CD4-positive, alpha-beta T cell treated with Interleukin-21 for 1 hour (primary cell): ENCODE results near the gene ENTREP1.
"Not testable (repeated sequence)": the region's sequence is repeated elsewhere in the genome, so short reads cannot be mapped to it uniquely, and the experiment has no call there.

Experiments
- DNase-seq: peaks from one replicate; pipeline ENCODE4 v3.0.0-alpha.2; 2020

ENTREP1 gene, protein sequence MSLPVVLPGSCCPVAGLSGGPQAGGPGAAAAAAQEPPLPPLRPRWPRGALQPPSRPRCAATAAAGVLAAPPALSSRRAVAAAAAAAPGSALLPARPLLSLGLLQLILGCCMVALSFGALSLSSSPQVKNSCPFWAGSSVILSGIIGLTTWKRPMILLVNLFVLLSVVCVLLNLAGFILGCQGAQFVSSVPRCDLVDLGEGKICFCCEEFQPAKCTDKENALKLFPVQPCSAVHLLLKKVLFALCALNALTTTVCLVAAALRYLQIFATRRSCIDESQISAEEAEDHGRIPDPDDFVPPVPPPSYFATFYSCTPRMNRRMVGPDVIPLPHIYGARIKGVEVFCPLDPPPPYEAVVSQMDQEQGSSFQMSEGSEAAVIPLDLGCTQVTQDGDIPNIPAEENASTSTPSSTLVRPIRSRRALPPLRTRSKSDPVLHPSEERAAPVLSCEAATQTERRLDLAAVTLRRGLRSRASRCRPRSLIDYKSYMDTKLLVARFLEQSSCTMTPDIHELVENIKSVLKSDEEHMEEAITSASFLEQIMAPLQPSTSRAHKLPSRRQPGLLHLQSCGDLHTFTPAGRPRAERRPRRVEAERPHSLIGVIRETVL

DNA sequence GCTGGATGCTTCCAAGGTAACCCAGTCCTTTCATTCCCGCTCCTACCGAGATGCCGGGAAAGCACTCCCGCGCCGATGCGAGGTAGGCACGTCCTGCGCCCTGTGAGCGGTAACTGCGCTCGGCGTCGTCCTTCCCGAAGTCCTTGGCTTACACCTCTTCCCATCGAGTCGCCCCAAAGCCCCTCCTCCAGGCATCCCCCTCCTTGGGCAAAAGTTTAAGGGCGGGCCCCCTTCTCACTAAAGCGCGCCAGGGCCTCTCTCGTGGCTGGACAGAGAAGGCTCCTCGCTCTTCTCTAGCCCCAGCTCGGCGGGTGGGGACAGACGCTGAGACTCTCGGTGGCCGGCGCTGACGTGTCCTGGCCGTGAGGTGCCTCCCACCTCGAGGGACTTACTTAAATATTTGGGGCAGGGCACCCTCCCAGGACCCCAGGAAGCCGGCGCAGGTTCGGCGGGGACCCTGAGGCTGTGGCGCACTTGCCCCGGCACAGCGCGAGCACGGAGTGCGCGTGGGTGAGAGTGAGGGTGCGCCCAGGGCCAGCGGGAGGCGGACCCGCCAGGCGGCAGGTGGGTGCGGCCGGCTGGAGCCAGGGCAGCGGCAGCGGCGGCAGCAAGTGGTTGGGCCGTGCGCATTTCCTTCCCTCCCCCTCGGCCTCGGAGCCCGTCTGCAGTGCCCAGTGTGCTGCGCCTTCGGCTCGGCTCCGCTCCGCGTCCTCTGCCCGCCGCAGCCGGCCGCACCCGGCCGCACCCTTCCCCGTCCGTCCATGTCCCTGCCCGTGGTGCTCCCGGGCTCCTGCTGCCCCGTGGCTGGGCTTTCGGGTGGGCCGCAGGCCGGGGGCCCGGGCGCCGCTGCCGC lies at the start of gene ENTREP1:
Gene ENTREP1, plus strand, starts transcription at position 667 of the 853 bp plus-strand sequence. Its CDS starts 95 bp downstream, at position 762.
- no peak for DNase-seq

DNA sequence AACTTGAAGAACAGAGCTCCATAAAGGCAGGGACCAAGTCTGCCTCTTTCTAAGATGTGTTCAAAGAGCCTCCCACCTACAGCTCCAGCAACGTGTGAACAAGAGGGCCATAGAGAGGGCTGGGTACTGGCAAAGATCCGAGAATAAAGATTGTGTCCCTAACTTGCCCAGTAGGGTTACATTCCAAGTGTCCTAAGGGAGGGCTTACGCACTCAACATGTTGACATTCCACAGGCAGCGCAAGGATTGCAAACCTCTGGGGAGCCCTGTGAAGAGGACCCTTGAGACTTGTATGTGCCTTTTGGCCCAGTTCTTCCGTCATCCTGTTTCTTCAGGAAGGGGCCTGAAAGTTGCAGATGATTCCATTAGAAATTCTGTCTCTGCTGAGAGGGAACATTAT lies 48.2 kb upstream of the ENTREP1 start:
- no peak for DNase-seq

DNA sequence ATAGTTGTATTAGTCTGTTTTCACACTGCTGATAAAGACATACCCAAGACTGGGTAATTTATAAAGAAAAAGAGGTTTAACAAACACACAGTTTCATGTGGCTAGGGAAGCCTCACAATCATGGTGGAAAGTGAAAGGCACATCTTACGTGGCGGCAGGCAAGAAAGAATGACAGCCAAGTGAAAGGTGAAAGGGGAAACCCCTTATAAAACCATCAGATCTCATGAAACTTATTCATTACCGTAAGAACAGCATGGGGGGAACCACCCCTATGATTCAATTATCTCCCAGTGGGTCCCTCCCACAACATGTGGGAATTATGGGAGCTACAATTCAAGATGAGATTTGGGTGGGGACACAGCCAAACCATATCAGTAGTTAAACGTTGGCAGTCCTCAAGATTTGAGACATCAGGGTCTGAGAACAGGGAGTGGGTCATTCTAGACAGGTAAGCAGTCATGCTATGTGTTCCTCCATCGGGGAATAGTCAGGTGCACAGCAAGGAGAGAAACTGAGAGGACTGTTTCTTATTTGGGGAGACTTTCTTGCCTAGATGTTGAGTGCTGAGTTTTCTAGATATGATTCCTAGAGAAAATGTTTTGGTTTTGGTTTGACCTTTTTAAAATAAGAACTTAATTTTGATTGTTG lies 45.8 kb upstream of the ENTREP1 start:
- no peak for DNase-seq

DNA sequence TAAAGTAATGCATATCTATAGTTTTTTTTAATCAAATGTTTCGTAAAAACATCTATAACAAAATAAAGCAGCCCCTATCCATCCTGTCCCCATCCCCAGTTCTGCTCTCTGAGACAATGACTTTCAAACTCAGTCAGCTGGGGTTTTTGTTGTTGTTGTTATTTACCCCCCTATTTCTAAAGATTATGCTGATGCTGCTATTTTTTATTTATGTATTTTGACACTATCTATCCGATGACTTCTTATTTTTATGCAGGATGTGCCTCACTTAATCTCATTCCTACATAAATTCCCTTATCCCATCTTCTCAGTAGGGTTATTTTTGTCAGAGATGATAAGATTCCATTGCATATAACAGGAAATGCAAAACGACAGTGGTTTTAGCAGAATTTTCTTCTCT lies 45.3 kb upstream of the ENTREP1 start:
- no peak for DNase-seq

DNA sequence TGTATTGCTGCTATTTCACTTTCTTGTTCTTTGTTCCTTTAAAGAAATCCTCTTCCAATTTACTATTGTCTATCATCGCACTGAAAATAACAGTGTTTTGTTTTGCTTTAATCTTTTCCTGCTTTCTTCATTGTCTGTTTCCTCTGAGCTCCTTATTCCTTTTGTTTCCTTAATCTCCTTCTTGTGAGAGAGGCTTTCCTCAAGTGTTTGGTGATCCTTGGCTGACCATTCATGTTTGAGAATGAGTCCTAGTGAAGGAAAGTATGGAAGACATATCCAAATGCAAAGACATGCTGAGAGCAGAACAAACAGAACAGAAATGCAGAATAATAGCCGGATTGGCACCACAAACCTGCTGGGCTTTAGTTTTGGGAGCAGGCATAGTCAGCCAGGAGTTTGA lies 42.0 kb upstream of the ENTREP1 start:
- no peak for DNase-seq

DNA sequence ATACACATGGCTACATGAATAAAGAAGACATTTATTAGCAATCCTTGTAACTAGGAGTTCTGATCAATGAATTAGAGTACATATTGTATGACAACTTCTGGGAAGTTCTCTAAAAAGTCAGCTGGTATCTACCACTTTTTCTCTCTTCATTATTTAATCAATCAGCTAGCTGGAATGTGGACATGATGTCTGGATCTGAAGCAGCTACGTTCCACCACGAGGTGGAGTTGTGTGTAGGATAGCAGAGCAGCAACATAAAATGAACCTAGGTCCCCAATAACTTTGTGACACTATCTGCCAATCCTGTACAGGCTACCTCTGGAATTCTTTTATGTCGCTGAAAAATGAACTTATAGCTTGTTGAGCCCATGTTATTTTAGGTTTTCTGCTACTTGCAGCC lies 32.9 kb upstream of the ENTREP1 start:
- no peak for DNase-seq

DNA sequence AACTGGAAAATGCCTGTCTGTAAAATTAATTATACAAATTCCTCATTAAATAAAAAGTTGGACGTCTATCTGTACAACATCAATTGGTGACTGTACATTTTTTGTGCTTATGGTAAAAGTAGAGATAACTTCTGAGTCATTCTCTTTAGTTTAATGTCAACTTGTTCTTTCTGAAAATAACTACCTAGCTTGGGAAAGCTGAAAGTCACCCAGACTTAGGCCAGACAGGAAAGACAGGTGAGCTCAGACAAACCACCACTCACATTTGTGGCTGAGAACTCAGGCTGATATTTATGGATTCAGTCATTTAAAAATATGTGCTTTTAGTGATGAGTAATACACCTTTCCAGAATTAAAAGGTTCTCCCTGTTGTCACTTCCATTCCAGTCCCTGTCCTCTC lies 31.9 kb upstream of the ENTREP1 start:
- no peak for DNase-seq

DNA sequence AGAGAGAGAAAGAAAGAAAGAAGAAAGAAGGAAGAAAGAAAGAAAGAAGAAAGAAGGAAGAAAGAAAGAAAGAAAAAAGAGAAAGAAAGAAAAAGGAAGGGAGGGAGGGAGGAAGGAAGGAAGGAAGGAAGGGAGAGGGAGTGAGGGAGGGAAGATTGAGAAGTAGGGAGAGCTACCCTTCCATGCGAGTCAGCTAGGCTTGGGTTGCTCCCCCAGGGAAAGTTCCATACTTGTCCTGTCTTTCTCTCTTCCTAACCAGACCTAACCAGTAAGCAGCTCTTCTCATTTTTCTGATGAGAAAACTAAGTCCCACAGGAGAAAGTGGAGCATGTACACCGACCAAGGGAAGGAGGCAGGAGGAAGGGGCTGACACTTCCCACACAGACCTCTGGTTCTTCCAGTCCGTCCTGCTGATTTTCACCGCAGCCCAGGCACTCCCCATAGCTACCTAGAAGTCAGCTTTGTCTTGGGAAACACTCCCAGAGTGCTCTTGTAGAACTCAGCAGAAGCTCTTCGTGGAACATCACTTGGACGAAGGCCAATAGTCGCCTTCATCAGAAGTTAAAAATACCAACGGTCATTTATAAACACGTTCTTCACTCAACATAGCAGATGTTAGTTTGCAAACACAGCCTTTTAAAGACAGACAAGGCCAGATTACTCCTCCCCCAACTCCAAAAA lies 29.0 kb upstream of the ENTREP1 start:
- no peak for DNase-seq

DNA sequence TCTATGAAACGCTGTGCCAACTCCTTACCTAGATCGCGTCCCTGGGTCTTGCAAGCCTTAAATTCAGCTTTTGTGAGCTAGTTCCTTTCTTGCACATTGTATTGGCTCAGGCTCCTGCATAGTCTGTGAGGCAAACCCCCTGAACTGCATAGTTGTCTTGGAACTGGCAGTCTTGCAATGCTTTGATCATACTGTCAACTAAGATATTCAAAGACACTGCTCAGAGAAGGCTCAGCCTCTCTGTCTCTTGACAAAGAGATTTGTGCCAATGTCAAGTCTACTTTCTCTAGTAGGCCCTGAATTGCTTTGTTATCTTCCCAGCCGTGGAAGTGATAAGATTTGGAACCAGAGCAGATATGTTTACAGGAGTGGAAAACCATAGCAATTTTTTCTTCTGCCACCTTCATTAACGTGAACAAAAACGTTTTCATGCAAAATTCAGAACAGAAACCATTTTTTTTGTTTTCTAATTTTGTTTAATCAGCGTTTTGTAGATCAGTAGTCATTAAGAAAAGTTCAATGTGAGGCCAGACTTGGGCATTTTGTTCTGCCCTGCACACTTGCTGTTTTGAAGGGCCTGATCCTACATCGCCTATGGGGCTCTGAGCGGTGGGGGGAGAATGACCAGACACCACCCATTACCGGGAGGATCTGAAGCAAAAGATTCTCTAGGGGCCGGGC lies 27.6 kb upstream of the ENTREP1 start:
- no peak for DNase-seq

DNA sequence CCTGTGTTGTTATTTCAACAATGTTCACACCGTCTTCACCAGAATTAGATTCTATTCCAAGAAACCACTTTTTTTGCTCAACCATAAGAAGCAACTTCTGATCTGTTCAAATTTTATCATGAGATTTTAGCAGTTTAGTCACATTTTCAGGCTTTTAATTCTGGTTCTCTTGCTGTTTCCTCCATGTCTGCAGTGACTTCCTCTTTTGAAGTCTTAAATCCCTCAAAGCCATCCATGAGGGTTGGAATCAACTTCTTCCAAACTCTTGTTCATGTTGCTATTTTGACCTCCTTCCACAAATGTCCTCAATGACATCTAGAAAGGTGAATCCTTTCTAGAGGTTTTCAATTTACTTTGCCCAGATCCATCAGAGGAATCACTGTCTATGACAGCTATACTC lies 25.7 kb upstream of the ENTREP1 start:
- no peak for DNase-seq

DNA sequence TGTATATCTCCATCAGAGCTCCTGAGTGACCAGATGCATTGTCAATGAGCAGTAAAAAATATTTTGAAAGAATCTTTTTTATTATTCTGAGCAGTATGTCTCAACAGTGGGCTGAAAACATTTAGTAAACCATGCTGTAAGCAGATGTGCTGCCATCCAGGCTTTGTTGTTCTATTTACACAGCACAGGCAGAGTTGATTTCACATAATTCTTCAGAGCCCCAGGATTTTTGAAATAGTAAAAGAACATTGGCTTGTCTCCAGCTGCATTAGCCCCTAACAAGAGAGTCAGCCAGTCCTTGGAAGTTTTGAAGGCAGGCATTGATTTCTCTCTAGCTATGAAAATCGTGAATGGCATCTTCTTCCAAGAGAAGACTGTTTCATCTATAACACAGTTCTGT lies 25.2 kb upstream of the ENTREP1 start:
- no peak for DNase-seq

DNA sequence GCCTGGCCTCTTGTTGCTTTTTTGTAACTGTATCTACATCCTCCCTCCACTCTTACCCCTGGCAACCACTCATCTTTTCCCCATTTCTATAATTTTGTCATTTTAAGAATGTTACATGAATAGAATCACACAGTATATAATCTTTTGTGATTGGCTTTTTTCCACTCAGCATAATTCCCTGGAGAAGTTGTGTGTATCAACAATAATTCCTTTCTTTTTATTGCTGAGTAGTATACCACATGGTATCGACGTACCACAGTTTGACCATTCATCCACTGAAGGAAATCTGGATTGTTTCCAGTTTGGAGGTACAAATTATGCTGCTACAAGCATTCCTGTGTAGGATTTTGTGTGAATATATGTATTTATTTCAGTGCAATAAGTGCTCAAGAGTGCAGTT lies 21.7 kb upstream of the ENTREP1 start:
- DNase-seq, result no peak

DNA sequence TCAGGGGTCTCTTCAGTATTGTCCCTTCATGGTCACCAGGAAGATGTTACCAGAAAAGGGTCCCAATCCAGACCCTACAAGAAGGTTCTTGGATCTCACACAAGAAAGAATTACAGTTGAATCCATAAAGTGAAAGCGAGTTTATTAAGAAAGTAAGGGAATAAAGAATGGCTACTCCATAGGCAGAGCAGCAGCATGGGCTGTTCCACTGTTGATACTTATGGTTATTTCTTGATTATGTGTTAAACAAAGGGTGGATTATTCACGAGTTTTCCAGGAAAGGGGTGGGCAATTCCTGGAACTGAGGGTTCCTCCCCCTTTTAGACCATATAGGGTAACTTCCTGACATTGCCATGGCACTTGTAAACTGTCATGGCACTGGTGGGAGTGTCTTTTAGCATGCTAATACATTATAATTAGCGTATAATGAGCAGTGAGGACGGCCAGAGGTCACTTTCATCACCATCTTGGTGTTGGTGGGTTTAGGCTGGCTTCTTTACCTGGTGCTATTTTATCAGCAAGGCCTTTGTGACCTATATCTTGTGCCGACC lies 18.0 kb upstream of the ENTREP1 start:
- not testable (repeated sequence) for DNase-seq

DNA sequence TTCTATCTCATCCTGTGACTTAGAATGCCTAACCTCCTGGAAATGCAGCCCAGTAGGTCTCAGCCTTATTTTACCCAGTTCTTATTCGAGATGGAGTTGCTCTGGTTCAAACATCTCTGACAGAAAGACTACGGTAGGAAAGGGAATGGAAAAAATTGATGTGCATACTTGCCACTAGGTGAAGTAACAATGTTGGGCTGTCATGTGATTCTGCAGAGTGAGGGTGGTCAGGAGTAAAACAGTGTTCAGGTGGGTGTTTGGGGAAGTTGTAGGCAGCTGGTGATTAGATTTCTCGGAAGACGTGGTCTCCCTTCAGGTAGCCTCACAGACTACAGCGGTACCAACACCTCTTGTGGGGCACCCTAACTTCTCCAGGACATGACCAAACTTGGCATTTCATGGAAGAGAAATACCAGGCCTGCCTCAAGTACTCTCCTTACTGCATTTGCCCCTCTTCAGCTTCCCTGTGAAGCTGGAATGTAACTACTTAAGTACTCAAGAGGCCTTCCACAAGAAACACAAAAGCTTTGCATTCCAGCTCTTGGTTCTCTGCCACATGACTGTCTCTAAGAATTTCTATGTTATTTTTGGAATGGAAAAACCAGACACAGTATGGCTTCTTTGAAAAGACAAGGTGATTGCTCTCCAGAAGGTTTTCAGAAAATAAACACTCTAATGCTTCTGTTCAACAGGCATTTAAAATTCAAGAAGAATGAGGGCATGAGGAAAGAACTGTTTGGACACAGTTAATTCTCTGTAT lies 17.4 kb upstream of the ENTREP1 start:
- DNase-seq, result no peak

DNA sequence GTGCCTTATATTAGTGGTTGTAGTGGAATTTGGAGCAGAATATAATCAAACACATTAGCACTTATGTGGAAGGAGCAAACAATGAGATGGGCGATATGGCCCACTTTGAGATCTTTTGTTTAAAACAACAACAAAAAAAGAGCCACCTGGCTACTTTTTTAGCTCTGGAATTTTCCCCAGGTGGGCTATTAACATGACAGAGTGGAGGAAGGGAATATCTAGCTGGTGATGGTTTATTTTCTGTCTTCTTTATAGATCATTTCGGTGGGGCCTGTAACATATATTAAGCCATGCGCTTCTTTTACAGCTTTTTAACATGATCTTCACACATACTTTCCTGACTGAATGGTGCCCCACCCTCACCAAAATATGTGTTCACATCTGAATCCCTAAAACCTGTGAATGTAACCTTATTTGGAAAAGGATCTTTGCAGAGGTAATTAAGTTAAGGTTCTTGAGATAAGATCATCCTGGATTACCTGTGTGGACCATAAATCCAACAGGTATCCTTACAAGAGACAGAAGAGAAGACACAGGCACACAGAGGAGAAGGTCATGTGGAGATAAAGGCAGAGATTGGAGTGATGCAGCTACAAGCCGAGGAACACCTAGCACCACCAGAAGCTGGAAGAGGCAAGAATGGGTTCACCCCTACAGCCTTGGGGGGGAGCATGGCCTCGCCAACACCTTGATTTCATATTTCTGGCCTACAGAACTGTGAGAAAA lies 16.6 kb upstream of the ENTREP1 start:
- no peak for DNase-seq

DNA sequence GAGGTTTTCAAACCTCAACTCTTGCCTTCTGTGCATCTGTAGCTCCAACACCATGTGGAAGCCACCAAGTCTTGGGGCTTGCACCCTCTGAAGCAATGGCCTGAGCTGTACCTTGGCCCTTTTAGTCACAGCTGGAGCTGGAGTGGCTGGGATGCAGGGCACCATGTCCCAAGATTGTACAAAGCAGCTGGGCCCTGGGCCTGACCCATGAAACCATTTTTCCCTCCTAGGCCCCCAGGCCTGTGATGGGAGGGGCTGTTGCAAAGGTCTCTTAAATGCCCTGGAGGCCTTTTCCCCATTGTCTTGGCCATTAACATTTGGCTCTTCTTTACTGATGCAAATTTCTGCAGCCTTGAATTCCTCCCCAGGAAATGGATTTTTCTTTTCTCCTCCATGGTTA lies 11.8 kb upstream of the ENTREP1 start:
- no peak for DNase-seq

DNA sequence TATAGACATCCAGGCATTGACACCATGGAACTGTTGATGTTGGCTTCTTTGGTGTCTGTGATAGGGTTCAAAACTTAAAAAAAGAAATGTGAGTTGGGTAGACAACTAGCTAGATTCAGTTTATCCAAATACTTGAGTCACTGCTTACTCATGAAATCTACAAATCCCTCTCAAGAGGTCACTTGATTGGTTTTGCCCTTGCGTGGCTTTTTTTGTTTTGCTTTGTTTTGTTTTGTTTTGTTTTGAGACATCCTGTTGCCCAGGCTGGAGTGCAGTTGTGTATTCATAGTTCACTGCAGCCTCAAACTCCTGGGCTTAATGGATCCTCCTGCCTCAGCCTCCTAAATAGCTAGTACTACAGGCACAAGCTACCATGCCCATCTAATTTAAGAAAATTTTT lies 10.5 kb upstream of the ENTREP1 start:
- no peak for DNase-seq

DNA sequence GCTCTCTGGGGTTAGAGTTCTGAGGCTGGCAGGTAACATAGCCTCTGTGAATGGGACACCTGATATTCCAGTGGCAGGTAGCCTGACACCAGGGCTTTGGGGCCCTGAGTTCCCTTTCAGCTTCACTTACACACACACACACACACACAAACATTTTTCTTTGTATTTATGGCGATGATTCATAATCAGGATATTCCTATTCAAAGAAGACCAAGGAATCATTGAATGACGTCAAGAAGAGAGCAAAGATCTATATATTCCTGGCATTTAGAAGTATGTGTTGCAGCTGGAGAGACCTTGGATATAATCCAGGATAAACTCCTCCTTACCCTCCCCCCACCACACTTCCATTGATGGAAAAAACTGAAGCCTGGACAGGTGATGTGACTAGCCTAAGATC lies 7.9 kb upstream of the ENTREP1 start:
- no peak for DNase-seq

DNA sequence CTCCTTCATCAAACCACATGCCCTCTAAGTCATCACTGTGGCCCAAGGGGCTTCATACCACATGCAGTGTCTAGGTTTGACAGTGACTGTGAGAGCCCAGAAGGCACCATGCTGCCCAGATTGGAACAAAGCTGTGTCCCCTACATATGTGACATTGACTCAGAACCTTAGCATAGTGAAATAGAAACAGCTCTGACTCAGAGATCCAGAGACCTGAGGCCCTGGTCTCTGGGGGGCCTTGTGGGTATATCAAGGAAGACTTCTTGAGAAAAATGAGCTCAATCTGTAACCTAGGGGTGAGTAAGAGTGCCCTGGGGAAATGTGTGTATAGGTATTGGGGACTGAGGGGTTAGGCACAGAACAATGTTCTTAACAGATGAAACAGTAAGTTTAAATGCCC lies 7.1 kb upstream of the ENTREP1 start:
- DNase-seq, result no peak

DNA sequence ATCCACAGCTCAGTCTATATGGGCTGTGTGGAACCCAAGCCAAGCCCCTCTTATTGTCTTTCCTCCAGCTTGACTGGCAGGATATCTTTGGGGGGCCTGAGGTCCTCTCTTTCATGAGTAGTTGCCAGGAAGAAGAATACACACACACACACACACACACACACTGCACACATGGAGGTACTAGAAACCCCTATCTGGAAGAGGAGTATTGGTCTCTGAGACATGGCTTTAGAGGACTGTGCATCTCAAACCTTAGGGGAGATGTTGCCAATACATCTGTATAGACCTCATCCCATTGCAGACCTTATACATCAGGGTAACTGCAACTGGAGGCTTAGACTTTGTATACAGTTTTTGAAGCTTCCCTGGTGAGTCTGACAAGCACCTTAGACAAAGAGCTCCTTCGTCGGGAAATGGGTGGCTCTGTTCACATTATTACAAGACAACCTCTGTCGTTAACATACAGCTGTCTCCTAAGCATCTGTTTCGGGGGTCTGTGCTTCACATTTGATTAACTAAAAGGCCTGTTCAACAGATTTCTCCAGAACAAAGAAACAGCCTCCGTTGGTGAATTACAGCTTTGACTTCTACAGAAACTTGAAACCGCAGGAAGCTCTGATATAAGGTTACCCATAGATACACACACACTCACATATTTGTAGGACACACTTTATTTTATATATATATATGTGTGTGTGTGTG lies 5.5 kb upstream of the ENTREP1 start:
- no peak for DNase-seq
